Activated naive CD8-positive, alpha-beta T cell treated with anti-CD3 and anti-CD28 coated beads for 36 hours (primary cell): ENCODE data around the gene PI4KA. TPM values are rescaled to one million over a fixed set of nuclear protein-coding genes. Genes with fewer than 3 reads are reported as not detected.

Experiments
- DNase-seq: peaks from one replicate; pipeline ENCODE4 v3.0.0; 2021
- H3K27ac Mint-ChIP-seq: one replicate; pipeline ENCODE4 v1.8.0; 2022; ENCODE audit warnings: mild to moderate bottlenecking, moderate library complexity, mixed read lengths
- H3K27me3 Mint-ChIP-seq: one replicate; pipeline ENCODE4 v1.8.0; 2022; ENCODE audit warnings: mild to moderate bottlenecking, mixed read lengths
- H3K36me3 Mint-ChIP-seq: one replicate; pipeline ENCODE4 v1.8.0; 2021; ENCODE audit warnings: mild to moderate bottlenecking, mixed read lengths
- H3K4me1 Mint-ChIP-seq: one replicate; pipeline ENCODE4 v1.8.0; 2021; ENCODE audit warnings: mixed read lengths
- H3K4me3 Mint-ChIP-seq: one replicate; pipeline ENCODE4 v1.8.0; 2022; ENCODE audit warnings: mild to moderate bottlenecking, moderate library complexity, mixed read lengths
- H3K9me3 Mint-ChIP-seq: one replicate; pipeline ENCODE4 v1.8.0; 2022; ENCODE audit warnings: mixed read lengths
- total RNA-seq, 2 experiments: library from RNA; stranded (reverse); gene quantifications; one replicate each; pipeline ENCODE4 v1.2.3, GENCODE V29; 2021

PI4KA gene
- total RNA-seq, 2 experiments from 2014 or later, result 49.3 to 51.3 TPM

- no peak for DNase-seq
- Mint-ChIP-seq H3K27me3 (no peaks in the 10 kb centered on the region), H3K9me3 (no peaks in the 10 kb centered on the region), H3K4me3 (no peak overlapping the region), H3K27ac (no peak overlapping the region), H3K4me1 (no peaks in the 10 kb centered on the region), H3K36me3 (peaks cover 16% of the 10 kb centered on the region)
Observed at GRCh38 chr22:20802922-20803553, 55.6 kb downstream of the PI4KA start.

DNA sequence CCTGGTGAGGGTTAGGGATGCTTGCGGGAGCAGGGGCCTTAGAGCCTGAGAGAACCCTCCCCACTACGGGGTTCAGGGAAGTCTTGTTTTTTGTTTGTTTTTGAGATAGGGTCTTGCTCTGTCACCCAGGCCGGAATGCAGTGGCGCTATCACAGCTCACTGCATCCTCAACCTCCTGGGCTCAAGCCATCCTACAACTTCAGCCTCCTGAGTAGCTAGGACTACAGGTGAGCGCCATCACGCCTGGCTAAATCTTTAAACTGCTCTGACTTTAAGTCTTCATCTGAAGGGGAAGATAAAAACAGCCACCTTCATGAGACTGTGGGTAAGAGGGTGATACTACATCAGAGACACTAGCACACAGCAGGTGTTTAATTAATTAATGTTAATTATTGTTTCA, 56.2 kb downstream of the PI4KA start:
- H3K4me3 Mint-ChIP-seq, result no peak overlapping the region
- H3K4me1 Mint-ChIP-seq, result no peaks in the 10 kb centered on the region
- H3K9me3 Mint-ChIP-seq, result no peaks in the 10 kb centered on the region
- no peaks in the 10 kb centered on the region for H3K27me3 Mint-ChIP-seq
- no peak for DNase-seq
- no peak overlapping the region for H3K27ac Mint-ChIP-seq
- H3K36me3 Mint-ChIP-seq, result peaks cover 13% of the 10 kb centered on the region

GRCh38 chr22:20799449-20799848, 59.2 kb downstream of the PI4KA start:
- Mint-ChIP-seq H3K4me1 (no peaks in the 10 kb centered on the region), H3K4me3 (no peak overlapping the region), H3K27me3 (no peaks in the 10 kb centered on the region), H3K9me3 (no peaks in the 10 kb centered on the region), H3K36me3 (peaks cover 17% of the 10 kb centered on the region), H3K27ac (no peak overlapping the region)
- no peak for DNase-seq

- H3K27ac Mint-ChIP-seq, result no peak overlapping the region
- H3K9me3 Mint-ChIP-seq, result no peaks in the 10 kb centered on the region
- H3K36me3 Mint-ChIP-seq, result peaks cover 17% of the 10 kb centered on the region
- H3K4me1 Mint-ChIP-seq, result no peaks in the 10 kb centered on the region
- H3K4me3 Mint-ChIP-seq, result no peak overlapping the region
- DNase-seq, result no peak
- H3K27me3 Mint-ChIP-seq, result no peaks in the 10 kb centered on the region
Observed at GRCh38 chr22:20798974-20799373, 59.6 kb downstream of the PI4KA start.

DNA sequence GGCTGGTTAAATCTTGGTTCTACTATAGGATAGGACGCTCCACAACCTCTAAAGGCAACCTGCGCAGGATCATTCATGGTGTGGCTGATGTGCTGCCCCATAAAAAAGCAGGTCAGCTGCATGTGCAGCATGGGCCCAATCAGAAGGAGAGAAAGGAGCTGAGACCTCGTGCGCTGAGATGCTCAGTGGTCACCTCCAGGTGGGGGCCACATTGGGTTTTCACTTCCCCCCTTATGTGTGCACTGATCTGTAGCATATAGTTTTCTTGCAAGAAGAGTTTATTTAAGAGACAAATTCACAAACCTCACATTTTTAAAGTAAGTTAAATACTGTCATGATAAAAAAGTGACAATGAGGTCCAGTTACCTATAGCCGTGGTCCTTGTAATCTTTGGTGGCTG, 60.4 kb downstream of the PI4KA start:
- Mint-ChIP-seq H3K4me3 (no peak overlapping the region), H3K36me3 (peaks cover 18% of the 10 kb centered on the region), H3K9me3 (no peaks in the 10 kb centered on the region), H3K27ac (no peak overlapping the region), H3K27me3 (no peaks in the 10 kb centered on the region), H3K4me1 (no peaks in the 10 kb centered on the region)
- no peak for DNase-seq

DNA sequence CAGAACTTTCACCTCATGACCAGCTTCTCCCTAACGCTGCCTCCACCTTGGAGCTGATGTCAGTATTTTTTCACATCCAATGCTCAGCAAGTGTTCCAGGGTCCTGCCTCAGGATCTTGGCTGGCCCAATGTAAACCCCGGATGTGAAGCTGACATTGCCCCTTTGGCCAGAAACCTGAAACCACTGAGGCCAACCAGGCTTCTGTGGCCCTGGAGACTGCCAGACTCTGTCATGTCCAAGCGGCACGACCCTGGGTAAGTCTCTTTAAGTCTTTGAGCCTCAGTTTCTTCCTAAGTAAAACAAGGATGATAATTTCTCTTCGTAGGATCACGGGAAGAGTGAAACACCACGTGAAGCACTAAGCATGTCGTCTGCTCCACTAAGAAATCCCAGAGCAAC, 61.9 kb downstream of the PI4KA start:
- no peak overlapping the region for H3K27ac Mint-ChIP-seq
- no peaks in the 10 kb centered on the region for H3K4me1 Mint-ChIP-seq
- no peak overlapping the region for H3K4me3 Mint-ChIP-seq
- DNase-seq, result no peak
- H3K36me3 Mint-ChIP-seq, result peaks cover 15% of the 10 kb centered on the region
- H3K9me3 Mint-ChIP-seq, result no peaks in the 10 kb centered on the region
- H3K27me3 Mint-ChIP-seq, result no peaks in the 10 kb centered on the region

DNA sequence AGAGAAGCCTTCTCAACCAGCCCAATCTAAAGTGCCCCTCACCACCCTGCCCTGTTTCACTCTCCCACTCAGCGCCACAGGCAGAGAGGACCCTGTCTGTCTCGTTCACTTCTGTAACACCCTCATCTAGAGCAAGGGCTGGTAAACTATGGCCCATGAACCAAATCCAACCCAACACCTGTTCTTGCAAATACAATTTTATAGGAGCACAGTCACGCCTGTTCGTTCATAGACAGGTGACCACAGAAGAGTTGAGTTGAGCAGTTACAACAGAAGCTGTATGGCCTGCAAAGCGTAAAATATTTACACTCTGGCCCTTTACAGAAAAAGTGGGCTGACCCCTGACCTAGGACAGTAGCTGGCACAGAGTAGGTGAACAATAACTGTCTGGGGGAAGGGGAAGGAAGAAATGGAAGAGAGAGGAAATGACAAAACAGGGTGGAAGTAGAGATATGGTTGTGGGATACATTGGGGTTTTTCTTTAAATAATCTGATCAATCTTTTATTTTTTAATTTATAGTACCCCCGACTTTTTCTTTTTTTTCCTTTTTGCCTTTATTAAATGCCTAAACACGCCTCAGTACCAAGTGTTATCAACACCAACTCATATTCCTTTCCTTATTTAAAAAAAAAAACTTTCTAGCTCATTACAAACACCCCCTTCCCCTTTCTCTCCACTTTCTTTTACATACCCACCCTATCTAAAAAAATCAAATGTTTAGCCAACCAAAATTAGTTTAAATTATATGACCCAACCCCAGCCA, 63.8 kb downstream of the PI4KA start:
- Mint-ChIP-seq H3K27ac (no peak overlapping the region), H3K27me3 (no peaks in the 10 kb centered on the region), H3K36me3 (peaks cover 17% of the 10 kb centered on the region), H3K4me3 (no peak overlapping the region), H3K9me3 (no peaks in the 10 kb centered on the region), H3K4me1 (no peaks in the 10 kb centered on the region)
- no peak for DNase-seq

- Mint-ChIP-seq H3K36me3 (peaks cover 17% of the 10 kb centered on the region), H3K4me1 (no peaks in the 10 kb centered on the region), H3K27me3 (no peaks in the 10 kb centered on the region), H3K27ac (no peak overlapping the region), H3K4me3 (no peak overlapping the region), H3K9me3 (no peaks in the 10 kb centered on the region)
- no peak for DNase-seq
Observed at GRCh38 chr22:20793748-20794649, 64.6 kb downstream of the PI4KA start.

GRCh38 chr22:20792966-20793728, 65.5 kb downstream of the PI4KA start:
- Mint-ChIP-seq H3K27me3 (no peaks in the 10 kb centered on the region), H3K9me3 (no peaks in the 10 kb centered on the region), H3K27ac (no peak overlapping the region), H3K4me1 (no peaks in the 10 kb centered on the region), H3K36me3 (peaks cover 14% of the 10 kb centered on the region), H3K4me3 (no peak overlapping the region)
- DNase-seq, result no peak

DNA sequence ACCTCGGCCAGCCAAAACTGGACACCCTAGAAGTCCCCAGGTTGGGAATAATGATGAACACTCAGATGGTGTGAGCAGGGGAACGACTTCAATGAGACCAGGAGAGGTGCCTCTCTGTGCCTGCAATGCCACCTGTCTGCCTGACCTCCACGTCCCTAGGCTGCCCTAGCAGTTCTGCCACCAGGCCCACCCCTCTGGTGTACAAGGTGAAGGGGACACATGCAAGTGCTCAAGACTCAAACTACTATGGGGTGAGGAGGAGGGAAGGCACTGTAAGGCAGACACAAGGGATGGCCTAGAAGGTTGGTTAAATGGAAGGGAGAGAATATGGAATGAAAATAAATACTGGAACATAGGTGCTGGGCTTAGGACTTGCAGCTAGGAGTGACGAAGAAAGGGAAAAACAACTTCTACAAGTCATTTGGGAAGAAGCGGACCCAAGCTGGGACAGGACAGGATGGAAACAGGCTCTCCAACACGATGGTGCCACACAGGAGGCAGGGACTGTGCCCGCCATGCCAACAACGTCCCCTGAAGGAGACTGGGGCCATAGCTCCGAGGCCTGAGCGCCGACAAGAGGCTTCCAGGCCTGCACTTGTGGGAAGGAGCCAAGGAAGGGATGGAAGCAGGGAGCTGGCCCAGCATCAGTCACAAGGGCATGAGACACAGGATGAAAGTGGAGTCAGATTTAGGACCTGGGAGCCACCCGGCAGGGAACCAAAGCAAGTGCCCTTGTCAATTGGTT, 66.2 kb downstream of the PI4KA start:
- no peak overlapping the region for H3K4me3 Mint-ChIP-seq
- no peaks in the 10 kb centered on the region for H3K27me3 Mint-ChIP-seq
- peaks cover 14% of the 10 kb centered on the region for H3K36me3 Mint-ChIP-seq
- no peaks in the 10 kb centered on the region for H3K9me3 Mint-ChIP-seq
- no peaks in the 10 kb centered on the region for H3K4me1 Mint-ChIP-seq
- no peak for DNase-seq
- no peak overlapping the region for H3K27ac Mint-ChIP-seq

DNA sequence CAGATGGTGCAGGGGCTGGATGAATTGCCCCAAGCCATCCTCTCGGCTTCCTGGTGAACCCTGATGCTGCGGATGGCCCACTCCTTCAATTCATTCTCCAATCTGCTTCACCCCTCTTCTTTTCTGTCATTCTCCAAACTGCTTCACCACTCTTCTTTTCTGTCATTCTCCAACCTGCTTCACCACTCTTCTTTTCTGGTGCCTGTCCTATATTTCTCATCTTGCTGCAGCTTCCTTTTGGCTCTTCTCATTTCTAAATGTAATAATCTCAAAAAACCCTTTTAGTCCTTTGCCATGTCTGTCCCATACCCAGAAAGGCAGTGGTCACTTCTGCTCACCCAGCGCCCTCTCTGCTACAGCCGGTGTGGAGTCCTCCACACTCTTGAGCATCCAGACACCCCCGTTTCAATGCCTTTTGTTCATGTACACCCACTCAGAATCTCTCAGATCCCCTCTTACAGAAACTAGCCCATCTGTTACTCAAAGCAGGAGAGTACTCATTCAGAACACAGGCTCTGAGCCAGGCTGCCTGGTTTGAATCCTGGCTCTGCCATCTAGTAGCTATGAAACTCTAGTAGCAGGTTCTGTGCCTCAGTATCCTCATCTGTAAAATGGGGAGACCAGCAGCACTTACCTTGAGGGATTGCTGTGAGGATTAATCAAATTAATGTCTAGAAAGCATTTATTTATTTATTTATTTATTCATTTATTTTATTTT, 69.8 kb downstream of the PI4KA start:
- Mint-ChIP-seq H3K36me3 (peaks cover 5% of the 10 kb centered on the region), H3K4me1 (no peaks in the 10 kb centered on the region), H3K4me3 (no peak overlapping the region), H3K27me3 (no peaks in the 10 kb centered on the region), H3K27ac (no peak overlapping the region), H3K9me3 (no peaks in the 10 kb centered on the region)
- no peak for DNase-seq

- H3K27me3 Mint-ChIP-seq, result no peaks in the 10 kb centered on the region
- H3K27ac Mint-ChIP-seq, result no peak overlapping the region
- H3K36me3 Mint-ChIP-seq, result peaks cover 3% of the 10 kb centered on the region
- H3K4me1 Mint-ChIP-seq, result no peaks in the 10 kb centered on the region
- no peak overlapping the region for H3K4me3 Mint-ChIP-seq
- DNase-seq, result no peak
- H3K9me3 Mint-ChIP-seq, result no peaks in the 10 kb centered on the region
Observed at GRCh38 chr22:20787746-20788626, 70.6 kb downstream of the PI4KA start.

DNA sequence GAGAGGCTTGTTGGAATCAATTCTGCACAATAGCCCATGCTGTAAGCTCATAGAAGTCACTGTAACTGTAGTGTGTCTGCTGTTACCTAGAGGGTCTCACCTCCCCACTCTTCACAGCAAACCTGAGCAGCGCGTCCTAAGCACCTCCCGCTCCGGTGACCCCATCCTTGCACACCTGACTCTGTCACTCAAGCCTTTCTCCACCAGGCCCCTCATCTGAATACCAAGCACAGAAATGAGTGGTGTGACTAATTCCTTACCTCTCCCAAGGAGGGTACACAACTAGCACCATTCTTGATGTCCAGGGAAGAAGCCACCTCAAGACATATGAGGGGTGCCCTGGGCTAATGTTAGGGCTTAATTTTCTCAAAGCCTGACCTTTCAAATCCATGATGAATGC, 71.4 kb downstream of the PI4KA start:
- Mint-ChIP-seq H3K4me3 (no peak overlapping the region), H3K27me3 (no peaks in the 10 kb centered on the region), H3K36me3 (peaks cover 3% of the 10 kb centered on the region), H3K4me1 (no peaks in the 10 kb centered on the region), H3K9me3 (no peaks in the 10 kb centered on the region), H3K27ac (no peak overlapping the region)
- no peak for DNase-seq
